PC-9 (cell line): ENCODE data around the gene NOG. TPM values are rescaled to one million over a fixed set of nuclear protein-coding genes. Genes with fewer than 3 reads are reported as not detected.
A peak's percentile ranks its signal among the peaks of the same experiment; 100 is the strongest.

Source experiments
- BruUV-seq: library from RNA; stranded (reverse); fragments of 400-500 nt; replicated peaks from 2 replicates; lab custom pipeline; 2021; lab: Mats Ljungman, UMichigan
- CTCF ChIA-PET: fragments of 300-600 bp; sonication (Branson Sonifier 250); formaldehyde crosslinking; loops from one replicate; lab custom pipeline; 2022; ENCODE audit warnings: antibody characterized with exemption; lab: Charles Lee
- POLR2A ChIA-PET: fragments of 300-600 bp; sonication (Branson Sonifier 250); formaldehyde crosslinking; loops from one replicate; lab custom pipeline; 2022; ENCODE audit warnings: antibody characterized with exemption; ENCODE audit not compliant: unreplicated experiment; lab: Charles Lee
- DNase-seq, 2 experiments: peaks; one replicate each; pipeline versions ENCODE4 v3.0.0 to v3.0.0-alpha.2; 2015 to 2022; ENCODE audit warnings: mixed read lengths in 1 of 2
- H2AFZ ChIP-seq: fragments of 200-600 bp; sonication (generic); 2 replicates; pipeline ENCODE4 v1.8.1; 2017; ENCODE audit warnings: antibody characterized with exemption
- H3F3A ChIP-seq: fragments of 200-600 bp; sonication (generic); 2 replicates; pipeline ENCODE4 v1.8.1; 2017; ENCODE audit warnings: antibody characterized with exemption, mild to moderate bottlenecking, low read depth; ENCODE audit not compliant: insufficient read depth
- H3K27ac ChIP-seq: fragments of 200-600 bp; sonication (generic); 2 replicates; pipeline ENCODE4 v1.6.1; 2016; ENCODE audit warnings: mixed run types
- H3K27me3 ChIP-seq: fragments of 200-600 bp; sonication (generic); 2 replicates; pipeline ENCODE4 v1.6.1; 2016; ENCODE audit warnings: low read depth, mixed run types; ENCODE audit not compliant: insufficient read depth
- H3K36me3 ChIP-seq: fragments of 200-600 bp; sonication (generic); 2 replicates; pipeline ENCODE4 v1.6.1; 2016; ENCODE audit warnings: low read depth, mixed run types
- H3K4me1 ChIP-seq: fragments of 200-600 bp; sonication (generic); replicated peaks from 2 replicates; pipeline ENCODE4 v1.6.1; 2016; ENCODE audit warnings: mixed run types; ENCODE audit not compliant: insufficient read depth
- H3K4me2 ChIP-seq: fragments of 200-600 bp; sonication (generic); 2 replicates; pipeline ENCODE4 v1.6.1; 2017; ENCODE audit warnings: mixed run types
- H3K4me3 ChIP-seq: fragments of 200-600 bp; sonication (generic); 2 replicates; pipeline ENCODE4 v1.6.1; 2016; ENCODE audit warnings: mixed run types
- H3K79me2 ChIP-seq: fragments of 200-600 bp; sonication (generic); 2 replicates; pipeline ENCODE4 v1.6.1; 2017; ENCODE audit warnings: low read depth, mixed run types
- H3K9me2 ChIP-seq: fragments of 200-600 bp; sonication (generic); 2 replicates; pipeline ENCODE4 v1.8.1; 2017; ENCODE audit warnings: mild to moderate bottlenecking; ENCODE audit not compliant: insufficient read depth
- H3K9me3 ChIP-seq: fragments of 200-600 bp; sonication (generic); 2 replicates; pipeline ENCODE4 v1.8.1; 2016; ENCODE audit warnings: low read depth; ENCODE audit not compliant: insufficient read depth
- H4K20me1 ChIP-seq: fragments of 200-600 bp; sonication (generic); 2 replicates; pipeline ENCODE4 v1.8.1; 2017; ENCODE audit not compliant: insufficient read depth
- EZH2 ChIP-seq: fragments of 200-600 bp; sonication (generic); IDR thresholded peaks from 2 replicates; pipeline ENCODE4 v1.8.0; 2017; ENCODE audit warnings: antibody characterized with exemption, low read depth
- intact Hi-C: fragments of 100-400 bp; cut with micrococcal nuclease; formaldehyde crosslinking; loops from one replicate; pipeline ENCODE4 v1.10.0; 2022; ENCODE audit not compliant: unreplicated experiment
- total RNA-seq: library from RNA; stranded (reverse); gene quantifications from 2 replicates; pipeline ENCODE4 v1.2.3, GENCODE V29; 2021
- TF ChIP-seq, protein P1 (sequence below): fragments of 200-600 bp; sonication (generic); conservative IDR thresholded peaks from 2 replicates; pipeline ENCODE4 v1.6.1; 2017; ENCODE audit warnings: mixed run types, antibody characterized with exemption, mild to moderate bottlenecking, moderate library complexity

The NOG gene
- total RNA-seq, 1 experiment from 2014 or later: 4.8 TPM

DNA sequence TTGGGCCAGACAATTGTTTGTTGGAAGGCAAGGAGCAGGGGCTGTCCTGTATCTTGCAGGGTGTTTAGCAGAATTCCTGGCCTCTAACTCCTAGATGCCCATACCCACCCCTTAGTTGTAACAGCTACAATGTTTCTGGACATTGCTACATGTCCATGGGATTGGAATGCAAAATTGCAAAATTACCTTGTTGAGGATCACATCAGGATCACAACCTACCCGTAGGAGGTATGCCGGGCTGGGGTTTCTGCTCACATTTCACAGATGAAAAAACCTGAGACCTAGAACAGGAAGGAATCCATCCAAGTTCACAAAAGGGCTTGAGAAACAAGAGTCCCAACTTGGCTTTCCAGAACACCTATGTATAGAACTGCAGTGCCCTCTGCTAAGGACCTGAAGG lies 22.7 kb downstream of the NOG start:
- no peak overlapping the region for H3K27ac ChIP-seq
- CTCF ChIA-PET: no interaction called here
- no peak for TF ChIP-seq EZH2
- TF ChIP-seq, protein P1, sequence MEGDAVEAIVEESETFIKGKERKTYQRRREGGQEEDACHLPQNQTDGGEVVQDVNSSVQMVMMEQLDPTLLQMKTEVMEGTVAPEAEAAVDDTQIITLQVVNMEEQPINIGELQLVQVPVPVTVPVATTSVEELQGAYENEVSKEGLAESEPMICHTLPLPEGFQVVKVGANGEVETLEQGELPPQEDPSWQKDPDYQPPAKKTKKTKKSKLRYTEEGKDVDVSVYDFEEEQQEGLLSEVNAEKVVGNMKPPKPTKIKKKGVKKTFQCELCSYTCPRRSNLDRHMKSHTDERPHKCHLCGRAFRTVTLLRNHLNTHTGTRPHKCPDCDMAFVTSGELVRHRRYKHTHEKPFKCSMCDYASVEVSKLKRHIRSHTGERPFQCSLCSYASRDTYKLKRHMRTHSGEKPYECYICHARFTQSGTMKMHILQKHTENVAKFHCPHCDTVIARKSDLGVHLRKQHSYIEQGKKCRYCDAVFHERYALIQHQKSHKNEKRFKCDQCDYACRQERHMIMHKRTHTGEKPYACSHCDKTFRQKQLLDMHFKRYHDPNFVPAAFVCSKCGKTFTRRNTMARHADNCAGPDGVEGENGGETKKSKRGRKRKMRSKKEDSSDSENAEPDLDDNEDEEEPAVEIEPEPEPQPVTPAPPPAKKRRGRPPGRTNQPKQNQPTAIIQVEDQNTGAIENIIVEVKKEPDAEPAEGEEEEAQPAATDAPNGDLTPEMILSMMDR: no peak
- H3K27me3 ChIP-seq: no peaks in the 10 kb centered on the region
- no peak overlapping the region for H3K4me2 ChIP-seq
- intact Hi-C loops: no loop called here
- 0 out of 2 replicates have a peak, but pooled peaks cover 4% of the 10 kb centered on the region for H3F3A ChIP-seq
- H3K4me1 ChIP-seq: no peaks in the 10 kb centered on the region
- H2AFZ ChIP-seq: no peak overlapping the region
- no peaks in the 10 kb centered on the region for H3K9me3 ChIP-seq
- BruUV-seq: no TSS peak
- no peaks in the 10 kb centered on the region for H3K36me3 ChIP-seq
- H3K9me2 ChIP-seq: no peaks in the 10 kb centered on the region
- no peaks in the 10 kb centered on the region for H4K20me1 ChIP-seq
- H3K79me2 ChIP-seq: no peaks in the 10 kb centered on the region
- POLR2A ChIA-PET: no interaction called here
- no peak overlapping the region for H3K4me3 ChIP-seq
- DNase-seq: peak in 1 of 2 experiments; percentile 56

GRCh38 chr17:56623383-56623782 lies 29.9 kb downstream of the NOG start:
- no peaks in the 10 kb centered on the region for H3K9me2 ChIP-seq
- H3K27ac ChIP-seq: no peak overlapping the region
- no peaks in the 10 kb centered on the region for H3K27me3 ChIP-seq
- CTCF ChIA-PET: interaction anchor here (0.5 kb wide), 1 partner anchor 1234 kb away, joined by 3 read pairs; no protein-coding TSS in a partner anchor
- no peaks in the 10 kb centered on the region for H3K4me1 ChIP-seq
- H3K9me3 ChIP-seq: no peaks in the 10 kb centered on the region
- no peak overlapping the region for H3K4me3 ChIP-seq
- H3F3A ChIP-seq: no peaks in the 10 kb centered on the region
- no peak for DNase-seq
- intact Hi-C loops: no loop called here
- no peaks in the 10 kb centered on the region for H4K20me1 ChIP-seq
- H2AFZ ChIP-seq: no peak overlapping the region
- POLR2A ChIA-PET: no interaction called here
- H3K36me3 ChIP-seq: no peaks in the 10 kb centered on the region
- no peak for TF ChIP-seq EZH2
- TF ChIP-seq, protein P1: no peak
- no peaks in the 10 kb centered on the region for H3K79me2 ChIP-seq
- no TSS peak for BruUV-seq
- H3K4me2 ChIP-seq: no peak overlapping the region

GRCh38 chr17:56624309-56624708 lies 30.8 kb downstream of the NOG start:
- intact Hi-C loops: no loop called here
- TF ChIP-seq, protein P1: no peak
- TF ChIP-seq EZH2: no peak
- Histone ChIP-seq H3K9me2 (no peaks in the 10 kb centered on the region), H2AFZ (no peak overlapping the region), H3K79me2 (no peaks in the 10 kb centered on the region), H3K4me3 (no peak overlapping the region), H3K27ac (no peak overlapping the region), H3K4me2 (no peak overlapping the region), H3K36me3 (no peaks in the 10 kb centered on the region), H3K9me3 (no peaks in the 10 kb centered on the region), H3F3A (no peaks in the 10 kb centered on the region), H4K20me1 (no peaks in the 10 kb centered on the region), H3K4me1 (no peaks in the 10 kb centered on the region), H3K27me3 (no peaks in the 10 kb centered on the region)
- BruUV-seq: no TSS peak
- DNase-seq: no peak
- CTCF ChIA-PET: interaction anchor here (0.5 kb wide), 1 partner anchor 9 kb away, joined by 3 read pairs; no protein-coding TSS in a partner anchor
- POLR2A ChIA-PET: no interaction called here
